Astrocyte of the cerebellum (primary cell): Measurements from ENCODE around the gene SLC25A45.

Source experiments
- DNase-seq: peaks from one replicate; pipeline ENCODE4 v3.0.0-alpha.2; 2011; ENCODE audit warnings: low read depth
- H3K4me3 ChIP-seq: 2 replicates; pipeline ENCODE4 v1.5.1; 2011; ENCODE audit warnings: mild to moderate bottlenecking, low read depth, low read length, moderate library complexity
- in situ Hi-C: cut with HindIII; loops from 2 replicates; pipeline ENCODE4 v1.10.0; 2017; ENCODE audit warnings: low sequenced_read_pairs
- TF ChIP-seq, protein P1 (sequence below): IDR thresholded peaks from 2 replicates; pipeline ENCODE4 v1.5.1; 2012; ENCODE audit warnings: low read length, low read depth, moderate library complexity, mild to moderate bottlenecking; ENCODE audit errors: missing control alignments

Gene SLC25A45

DNA sequence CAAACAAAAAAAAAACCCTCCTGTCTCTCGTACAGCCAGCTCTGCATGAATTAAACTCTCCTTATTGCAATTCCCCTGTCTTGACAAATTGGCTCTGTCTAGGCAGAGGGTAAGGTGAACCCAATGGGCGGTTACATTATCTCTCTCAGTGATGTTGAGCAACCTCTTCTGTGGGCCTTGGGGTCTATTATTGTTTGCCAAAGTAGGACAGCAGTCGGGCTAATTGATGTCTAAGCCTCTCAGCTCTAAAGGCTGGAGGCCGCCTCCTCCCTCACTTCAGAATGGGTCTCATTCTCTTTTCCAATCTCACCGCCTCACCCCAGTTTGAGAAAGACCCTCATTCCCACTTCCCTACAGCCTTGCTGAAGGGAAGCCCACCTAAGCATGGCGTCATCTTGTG, 1.3 kb upstream of the SLC25A45 start:
- no peak for DNase-seq
- in situ Hi-C loops = no loop called here
- TF ChIP-seq, protein P1, sequence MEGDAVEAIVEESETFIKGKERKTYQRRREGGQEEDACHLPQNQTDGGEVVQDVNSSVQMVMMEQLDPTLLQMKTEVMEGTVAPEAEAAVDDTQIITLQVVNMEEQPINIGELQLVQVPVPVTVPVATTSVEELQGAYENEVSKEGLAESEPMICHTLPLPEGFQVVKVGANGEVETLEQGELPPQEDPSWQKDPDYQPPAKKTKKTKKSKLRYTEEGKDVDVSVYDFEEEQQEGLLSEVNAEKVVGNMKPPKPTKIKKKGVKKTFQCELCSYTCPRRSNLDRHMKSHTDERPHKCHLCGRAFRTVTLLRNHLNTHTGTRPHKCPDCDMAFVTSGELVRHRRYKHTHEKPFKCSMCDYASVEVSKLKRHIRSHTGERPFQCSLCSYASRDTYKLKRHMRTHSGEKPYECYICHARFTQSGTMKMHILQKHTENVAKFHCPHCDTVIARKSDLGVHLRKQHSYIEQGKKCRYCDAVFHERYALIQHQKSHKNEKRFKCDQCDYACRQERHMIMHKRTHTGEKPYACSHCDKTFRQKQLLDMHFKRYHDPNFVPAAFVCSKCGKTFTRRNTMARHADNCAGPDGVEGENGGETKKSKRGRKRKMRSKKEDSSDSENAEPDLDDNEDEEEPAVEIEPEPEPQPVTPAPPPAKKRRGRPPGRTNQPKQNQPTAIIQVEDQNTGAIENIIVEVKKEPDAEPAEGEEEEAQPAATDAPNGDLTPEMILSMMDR = no peak
- no peak overlapping the region for H3K4me3 ChIP-seq

DNA sequence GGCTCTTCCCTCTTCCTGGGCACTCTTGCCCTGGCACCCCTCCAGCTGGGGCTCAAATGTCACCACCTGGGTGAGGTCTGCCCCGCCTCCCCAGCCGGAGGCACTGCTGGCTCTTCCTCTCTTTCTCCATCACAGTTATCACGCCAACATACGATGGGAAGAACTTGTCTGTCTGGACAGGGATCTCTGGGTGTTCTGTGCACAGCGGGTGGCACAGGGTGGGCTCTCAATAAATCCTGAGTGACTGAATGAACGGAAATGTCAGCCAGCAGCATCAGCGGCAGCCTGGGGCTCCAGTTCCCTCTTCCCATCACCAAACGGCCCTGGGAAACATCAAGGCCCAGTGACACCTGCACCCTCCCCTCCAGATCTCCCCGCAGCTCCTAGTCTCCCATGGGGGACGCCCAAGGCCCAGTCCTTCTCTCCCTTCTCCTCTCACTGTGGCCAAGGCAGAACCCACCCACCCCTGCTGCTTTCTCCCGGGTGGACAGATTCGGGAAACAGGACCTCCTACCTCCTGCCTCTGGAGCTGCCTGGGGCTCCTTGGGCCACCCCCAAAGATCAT, 440 bp upstream of the SLC25A45 start:
- TF ChIP-seq, protein P1 = no peak
- peak overlapping the region; percentile 24 for H3K4me3 ChIP-seq
- in situ Hi-C loops = no loop called here
- no peak for DNase-seq

DNA sequence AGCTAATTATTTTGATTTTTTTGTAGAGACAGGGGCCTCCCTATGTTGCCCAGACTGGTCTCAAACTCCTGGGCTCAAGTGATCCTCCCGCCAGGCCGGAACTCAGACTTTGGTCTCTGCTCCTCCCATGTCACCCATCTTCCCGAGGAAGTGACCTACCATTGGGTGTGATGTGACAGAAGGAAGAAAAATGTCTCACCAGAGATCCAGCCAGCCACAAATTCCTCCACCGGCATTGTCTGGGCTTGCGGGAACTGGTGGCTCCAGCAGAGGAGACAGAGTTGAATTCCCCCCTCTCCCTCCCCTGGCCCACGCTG, 772 bp downstream of the SLC25A45 start:
- in situ Hi-C loops = no loop called here
- TF ChIP-seq, protein P1 = no peak
- peak overlapping the region; percentile 24 for H3K4me3 ChIP-seq
- DNase-seq = peak; percentile 6

DNA sequence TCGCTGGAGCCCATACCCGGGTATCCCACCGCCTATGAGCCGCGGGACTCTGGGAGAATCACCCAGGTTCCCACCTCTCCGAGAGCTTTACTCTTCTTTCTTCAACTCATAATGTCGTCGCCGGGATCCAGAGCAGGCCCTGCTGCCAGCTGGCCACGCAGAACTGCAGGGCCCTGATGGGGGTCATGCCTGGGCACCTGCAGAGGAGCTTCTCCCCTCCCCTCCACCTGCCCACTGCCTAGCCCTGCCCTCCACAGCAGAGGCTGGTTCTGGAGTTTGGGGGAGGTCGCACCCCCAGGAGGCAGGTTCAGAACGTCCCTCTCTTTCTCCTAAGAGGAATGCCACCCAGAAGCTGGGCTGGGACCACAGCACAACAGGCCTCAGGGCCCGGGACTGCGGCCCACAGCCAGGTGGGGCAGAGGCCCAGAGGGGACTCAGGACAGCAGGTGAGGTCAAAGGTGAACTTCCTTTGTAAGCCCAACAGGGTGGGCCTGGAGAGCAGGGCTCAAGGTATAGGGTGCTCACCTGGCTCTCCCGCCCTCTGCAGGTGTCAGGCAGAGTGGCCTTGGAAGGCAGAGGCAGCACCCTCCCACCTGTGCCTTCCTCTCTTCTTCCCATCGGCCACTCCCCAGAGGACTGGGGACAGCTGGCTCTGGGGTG, 1.9 kb downstream of the SLC25A45 start:
- in situ Hi-C loops = no loop called here

DNA sequence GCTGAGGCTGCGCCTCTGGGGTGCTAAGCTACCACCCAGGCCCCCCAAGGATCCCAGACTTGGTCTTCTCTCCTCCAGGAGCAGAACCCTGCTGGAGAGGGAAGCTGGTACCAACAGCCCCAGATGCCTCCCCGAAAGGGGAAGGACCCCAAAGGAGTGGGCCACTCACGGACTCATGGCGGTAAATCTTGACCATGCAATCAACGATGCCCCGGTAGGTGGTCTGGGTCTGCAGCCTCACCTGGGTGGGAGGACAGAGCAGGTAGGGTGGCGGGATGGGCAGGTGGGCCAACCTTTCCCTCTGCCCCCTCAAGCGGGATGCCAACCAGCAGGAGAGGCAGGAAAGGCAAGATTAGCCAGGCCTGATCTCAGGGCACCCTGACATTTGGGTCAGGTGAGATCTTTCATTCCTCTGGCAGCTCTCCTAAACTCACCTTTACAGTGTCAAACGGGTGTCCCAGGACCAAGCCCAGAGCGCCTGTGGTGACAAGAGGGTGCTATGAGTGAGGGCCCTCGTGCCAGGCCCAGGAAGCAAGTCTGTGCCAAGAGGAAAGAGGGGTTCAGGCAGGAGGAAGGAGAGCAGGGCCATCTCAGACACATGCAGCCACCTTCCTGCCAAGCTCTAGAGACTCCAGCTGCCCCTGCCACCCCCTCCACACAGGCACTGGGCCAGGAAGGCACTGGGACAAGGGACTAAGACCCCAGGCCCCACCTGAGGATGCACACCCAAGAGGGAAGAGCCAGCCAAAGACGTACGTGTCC, 2.6 kb downstream of the SLC25A45 start:
- no peak overlapping the region for H3K4me3 ChIP-seq
- in situ Hi-C loops = no loop called here
- DNase-seq = no peak
- TF ChIP-seq, protein P1 = no peak

More for the DNA sequence above, 1.9 kb downstream of the SLC25A45 start:
- no peak overlapping the region for H3K4me3 ChIP-seq
- no peak for DNase-seq
- TF ChIP-seq, protein P1 = no peak

DNA sequence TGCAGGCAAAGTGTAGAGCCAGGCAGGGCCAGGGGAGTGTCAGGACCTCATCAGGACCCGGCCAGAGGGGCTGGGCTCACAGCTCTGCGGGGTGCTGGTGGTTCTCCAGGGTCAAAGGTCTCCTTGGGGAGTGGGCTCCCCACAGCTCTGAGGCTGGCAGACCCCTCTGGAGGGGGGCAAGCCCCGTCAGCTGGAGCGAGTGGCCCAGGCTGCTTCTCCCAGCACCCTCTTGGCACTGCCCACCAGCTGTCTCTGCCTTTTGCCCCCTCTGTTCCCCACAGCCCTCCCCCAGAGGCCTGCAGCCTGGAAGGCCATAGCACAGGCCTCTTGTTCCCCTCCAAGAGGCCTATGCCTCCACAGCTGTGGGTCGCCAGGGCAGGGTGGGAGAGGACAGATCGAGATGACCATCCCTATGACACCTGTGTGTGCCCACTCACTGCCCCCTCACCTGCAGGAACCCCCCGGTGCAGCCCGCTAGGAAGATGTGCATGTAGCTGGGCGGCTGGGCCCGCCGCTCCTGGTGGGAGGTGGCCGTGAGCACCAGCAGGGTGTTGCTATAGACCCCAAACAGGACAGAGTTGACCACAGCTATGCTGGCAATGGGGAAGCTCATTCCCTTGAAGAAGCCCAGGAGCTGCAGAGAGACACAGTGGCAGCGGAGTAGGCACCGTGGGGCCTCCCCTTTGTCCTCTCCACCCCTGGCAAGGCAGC, 3.4 kb downstream of the SLC25A45 start:
- DNase-seq = no peak
- in situ Hi-C loops = no loop called here
- TF ChIP-seq, protein P1 = no peak
- no peak overlapping the region for H3K4me3 ChIP-seq
